Gastrocnemius medialis (tissue), 4 donors: ENCODE results near the gene FBXL19.

Source experiments
- CTCF ChIP-seq, 5 experiments: fragments of 450-650 bp in 3 of 5; fragments of 200-600 bp in 2 of 5; sonication (generic) in 2 of 5; IDR thresholded peaks in 4 of 5; conservative IDR thresholded peaks in 1 of 5; 1 replicate in 4 of 5; 2 replicates in 1 of 5; pipeline ENCODE4 v1.5.1; 2016 to 2019; ENCODE audit warnings: antibody characterized with exemption in 5 of 5, mild to moderate bottlenecking in 3 of 5, moderate library complexity in 3 of 5
- POLR2A ChIP-seq, 2 donors: fragments of 450-650 bp; IDR thresholded peaks; one replicate each; pipeline ENCODE4 v1.6.1; 2017; ENCODE audit warnings: antibody characterized with exemption in 2 of 2, mild to moderate bottlenecking in 2 of 2, moderate library complexity in 2 of 2

- TF ChIP-seq CTCF (IDR thresholded peaks at IDR 0.05 in 4 of 5, conservative IDR thresholded peaks at IDR 0.05 in 1 of 5) (no peak), POLR2A (IDR thresholded peaks at IDR 0.05) (no peak)
Measured at GRCh38 chr16:30892670-30893416, 30.5 kb upstream of the FBXL19 start.
